CD4-positive, alpha-beta T cell (primary cell): ENCODE data around the gene SLC9A8. TPM values are rescaled to one million over a fixed set of nuclear protein-coding genes. Genes with fewer than 3 reads are reported as not detected.

Experiments
- ATAC-seq: fragments of 200-7000 bp; cut with Tn5 transposase; one replicate; pipeline ENCODE4 v1.10.0; 2022; ENCODE audit warnings: mild to moderate bottlenecking; ENCODE audit not compliant: poor library complexity
- CTCF ChIA-PET: fragments of 350-600 bp; sonication (Branson Sonifier 250); formaldehyde crosslinking; loops from one replicate; lab custom pipeline; 2021; ENCODE audit warnings: antibody characterized with exemption, inconsistent platforms; lab: Charles Lee
- POLR2A ChIA-PET: fragments of 350-600 bp; sonication (Branson Sonifier 250); formaldehyde crosslinking; loops from one replicate; lab custom pipeline; 2021; ENCODE audit warnings: antibody characterized with exemption, inconsistent platforms; lab: Charles Lee
- DNase-seq, 14 experiments: peaks; one replicate each; pipeline ENCODE4 v3.0.0-alpha.2; 2013 to 2020; ENCODE audit warnings: mixed read lengths in 2 of 14
- H3K27ac ChIP-seq, 2 donors: one replicate each; pipeline versions ENCODE4 v1.5.1 to v1.7.0; 2013; ENCODE audit warnings: low read length in 2 of 2, low read depth in 1 of 2, mild to moderate bottlenecking in 1 of 2
- H3K27me3 ChIP-seq, 2 experiments: 1 replicate in 1 of 2; 2 replicates in 1 of 2; pipeline versions ENCODE4 v1.6.1 to v1.7.0; 2013; ENCODE audit warnings: low read length in 2 of 2, control low read depth in 1 of 2, mild to moderate bottlenecking in 1 of 2, moderate library complexity in 1 of 2; ENCODE audit not compliant: insufficient read depth in 2 of 2, control insufficient read depth in 1 of 2
- H3K36me3 ChIP-seq: one replicate; pipeline ENCODE4 v1.6.1; 2013; ENCODE audit warnings: low read length, control low read depth; ENCODE audit not compliant: insufficient read depth
- H3K4me1 ChIP-seq: one replicate; pipeline ENCODE4 v1.6.1; 2013; ENCODE audit warnings: low read length, control low read depth; ENCODE audit not compliant: insufficient read depth
- H3K4me3 ChIP-seq: one replicate; pipeline ENCODE4 v1.5.1; 2013; ENCODE audit warnings: mild to moderate bottlenecking, low read length, moderate library complexity
- H3K9me3 ChIP-seq, 2 experiments: 1 replicate in 1 of 2; 2 replicates in 1 of 2; pipeline versions ENCODE4 v1.6.1 to v1.7.0; 2013; ENCODE audit warnings: low read length in 2 of 2, mild to moderate bottlenecking in 2 of 2, control low read depth in 1 of 2, moderate library complexity in 1 of 2; ENCODE audit not compliant: control insufficient read depth in 1 of 2, insufficient read depth in 1 of 2
- H3K27ac Mint-ChIP-seq: one replicate; pipeline ENCODE4 v1.8.0; 2020; ENCODE audit warnings: mixed read lengths
- H3K27me3 Mint-ChIP-seq: one replicate; pipeline ENCODE4 v1.8.0; 2021; ENCODE audit warnings: mixed read lengths
- H3K36me3 Mint-ChIP-seq: one replicate; pipeline ENCODE4 v1.8.0; 2021; ENCODE audit warnings: low read depth, mixed read lengths
- H3K4me1 Mint-ChIP-seq: one replicate; pipeline ENCODE4 v1.8.0; 2021; ENCODE audit warnings: low read depth, mixed read lengths
- H3K4me3 Mint-ChIP-seq: one replicate; pipeline ENCODE4 v1.8.0; 2020; ENCODE audit warnings: mild to moderate bottlenecking, mixed read lengths
- H3K9me3 Mint-ChIP-seq: one replicate; pipeline ENCODE4 v1.8.0; 2020; ENCODE audit warnings: mixed read lengths
- CTCF ChIP-seq: fragments of 200-600 bp; IDR thresholded peaks from one replicate; pipeline ENCODE4 v1.8.0; 2022; ENCODE audit warnings: antibody characterized with exemption, mild to moderate bottlenecking
- intact Hi-C, 2 experiments: fragments of 100-400 bp; cut with DNase I in 1 of 2; cut with micrococcal nuclease in 1 of 2; formaldehyde crosslinking; loops; one replicate each; pipeline versions ENCODE4 v1.15.1 to v1.9.0; 2023 to 2025; cut with DNase I, micrococcal nuclease
- total RNA-seq, 174 experiments: library from RNA in 2 of 174; stranded (reverse) in 2 of 174; gene quantifications; one replicate each; pipeline ENCODE4 v1.2.3 and lab custom pipeline; 2021 to 2026

The SLC9A8 gene
- total RNA-seq, 2 experiments from 2014 or later: 29.5 to 30.2 TPM

DNA sequence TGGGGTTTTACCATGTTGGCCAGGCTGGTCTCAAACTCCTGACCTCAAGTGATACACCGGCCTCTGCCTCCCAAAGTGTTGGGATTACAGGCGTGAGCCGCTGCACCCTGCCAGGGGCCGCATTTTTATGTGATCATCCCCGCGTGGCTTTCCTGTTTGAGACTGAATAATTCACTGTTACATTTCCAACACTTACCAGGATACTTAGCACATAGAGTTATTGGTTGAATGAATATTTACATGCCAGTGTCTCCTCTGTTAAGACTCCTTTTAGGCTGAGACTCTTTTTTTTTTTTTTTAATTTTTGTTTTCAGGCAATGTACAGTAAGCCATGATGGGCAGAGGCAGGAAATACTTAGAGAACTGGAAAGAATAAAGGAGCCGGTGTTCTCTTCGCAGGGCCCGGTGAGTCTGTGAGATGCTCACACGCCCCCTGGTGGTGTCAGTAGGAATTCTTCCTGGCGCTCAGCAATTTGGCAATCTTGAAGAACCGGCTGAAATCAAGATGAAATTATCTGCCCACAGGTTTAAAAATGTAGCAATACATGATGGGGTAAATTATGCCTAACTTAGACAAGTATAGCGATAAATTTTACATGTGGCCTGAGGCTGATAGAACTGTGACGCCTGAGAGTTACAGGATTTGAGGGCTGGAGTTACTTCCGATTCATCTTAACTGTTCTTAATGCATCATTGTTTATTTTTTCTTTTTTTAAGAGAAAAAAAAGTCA, 115.9 kb downstream of the SLC9A8 start:
- Histone ChIP-seq H3K27me3 (no peaks in the 10 kb centered on the region), H3K36me3 (no peaks in the 10 kb centered on the region), H3K4me1 (peaks cover 7% of the 10 kb centered on the region), H3K9me3 (no peaks in the 10 kb centered on the region), H3K27ac (no peak overlapping the region), H3K4me3 (no peak overlapping the region)
- Mint-ChIP-seq H3K27ac (peak overlapping the region; percentile 58), H3K27me3 (peaks cover 4% of the 10 kb centered on the region), H3K36me3 (no peaks in the 10 kb centered on the region), H3K9me3 (no peaks in the 10 kb centered on the region), H3K4me1 (peaks cover 8% of the 10 kb centered on the region), H3K4me3 (peak overlapping the region; percentile 59)
- ATAC-seq (peak; percentile 99), DNase-seq (peak; percentile 66 to 90 (median 77))
- intact Hi-C loops: loop anchor here (1.0 to 5.0 kb wide), 5 partner anchors 14 to 596 kb away; partner anchors contain the start of gene SPATA2 (in 2 of the 2)
- TF ChIP-seq CTCF: peak; percentile 97
- POLR2A ChIA-PET: interaction anchor here (0.9 kb wide), 1 partner anchor 8 kb away, joined by 4 read pairs; the partner anchor contains the start of gene RNF114
- CTCF ChIA-PET: interaction anchor here (0.9 kb wide), 1 partner anchor 13 kb away, joined by 4 read pairs; no protein-coding TSS in a partner anchor

DNA sequence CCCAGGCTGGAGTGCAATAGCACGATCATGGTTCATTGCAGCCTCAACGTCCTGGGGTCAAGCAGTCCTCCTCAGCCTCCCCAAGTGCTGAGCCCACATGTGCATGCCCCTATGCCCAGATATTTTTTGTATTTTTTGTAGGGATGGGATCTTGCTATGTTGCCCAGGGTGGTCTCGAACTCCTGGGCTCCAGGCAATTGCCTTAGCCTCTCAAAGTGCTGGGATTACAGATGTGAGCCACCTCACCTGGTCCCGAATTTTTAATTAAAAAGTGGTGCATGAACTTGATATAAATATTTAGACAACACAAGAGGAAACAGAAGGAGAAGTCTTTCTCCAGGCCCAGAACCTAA, 116.5 kb downstream of the SLC9A8 start:
- Mint-ChIP-seq H3K4me3 (no peak overlapping the region), H3K36me3 (no peaks in the 10 kb centered on the region), H3K27ac (no peak overlapping the region), H3K4me1 (peaks cover 13% of the 10 kb centered on the region), H3K9me3 (no peaks in the 10 kb centered on the region), H3K27me3 (peaks cover 4% of the 10 kb centered on the region)
- TF ChIP-seq CTCF: no peak
- Histone ChIP-seq H3K27ac (no peak overlapping the region), H3K4me3 (no peak overlapping the region), H3K4me1 (peaks cover 7% of the 10 kb centered on the region), H3K9me3 (no peaks in the 10 kb centered on the region), H3K36me3 (no peaks in the 10 kb centered on the region), H3K27me3 (no peaks in the 10 kb centered on the region)
- DNase-seq: no peak
- ChIA-PET CTCF (no interaction called here), POLR2A (no interaction called here)
- ATAC-seq: no peak
- intact Hi-C loops: loop anchor here (2.0 to 5.0 kb wide), 3 partner anchors 14 to 597 kb away; partner anchors contain the start of gene SPATA2 (in 2 of the 2)

DNA sequence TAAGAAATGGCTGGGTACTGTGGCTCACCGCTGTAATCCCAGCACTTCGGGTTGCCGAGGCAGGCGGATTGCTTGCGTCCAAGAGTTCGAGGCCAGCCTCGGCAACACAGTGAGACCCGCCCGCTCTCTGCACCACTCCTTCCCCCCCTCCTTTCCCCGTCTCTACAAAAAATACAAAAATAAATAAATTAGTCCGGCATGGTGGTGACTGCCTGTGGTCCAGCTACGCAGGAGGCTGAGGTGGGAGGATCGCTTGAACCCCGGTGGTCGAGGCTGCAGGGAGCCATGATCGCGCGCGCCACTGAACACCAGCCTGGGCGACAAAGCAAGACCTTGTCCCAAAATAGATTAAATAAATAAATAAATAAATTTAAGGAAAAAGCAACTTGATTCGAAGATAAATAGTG, 123.1 kb downstream of the SLC9A8 start:
- ChIA-PET CTCF (interaction anchor here (1.2 kb wide), 1 partner anchor 20 kb away, joined by 7 read pairs; no protein-coding TSS in a partner anchor), POLR2A (interaction anchor here (0.6 to 3.1 kb wide), 15 partner anchors 9 to 995 kb away, joined by 3 to 33 read pairs (median 6); partner anchors contain the start of genes ADNP, B4GALT5, PEDS1 and PTPN1)
- DNase-seq: no peak
- no peak for TF ChIP-seq CTCF
- Mint-ChIP-seq H3K27me3 (no peaks in the 10 kb centered on the region), H3K4me1 (peaks cover 45% of the 10 kb centered on the region), H3K9me3 (no peaks in the 10 kb centered on the region), H3K27ac (peak overlapping the region; percentile 90), H3K4me3 (peak overlapping the region; percentile 93), H3K36me3 (peaks cover 34% of the 10 kb centered on the region)
- Histone ChIP-seq H3K27me3 (no peaks in the 10 kb centered on the region), H3K4me1 (peaks cover 38% of the 10 kb centered on the region), H3K27ac (no peak overlapping the region), H3K36me3 (peaks cover 11% of the 10 kb centered on the region), H3K9me3 (no peaks in the 10 kb centered on the region), H3K4me3 (peak overlapping the region; percentile 97)
- intact Hi-C loops: loop anchor here in 1 of 2 experiments (1.0 to 10.0 kb wide), 5 partner anchors 20 to 891 kb away; partner anchors contain the start of genes B4GALT5, CSE1L, SNAI1 and SPATA2
- ATAC-seq: no peak
